GM12892 (cell line): ENCODE data around the gene MEA1.

ENCODE experiments used
- POLR2A ChIP-seq: IDR thresholded peaks from 2 replicates; pipeline ENCODE4 v1.6.1; 2011; ENCODE audit warnings: low read depth, low read length, control low read depth
- POLR2AphosphoS5 ChIP-seq: IDR thresholded peaks from 2 replicates; pipeline ENCODE4 v1.6.1; 2011; ENCODE audit warnings: low read depth, low read length, control low read depth
- TAF1 ChIP-seq: IDR thresholded peaks from 2 replicates; pipeline ENCODE4 v1.6.1; 2011; ENCODE audit warnings: low read depth, mild to moderate bottlenecking, control low read depth, low read length, borderline replicate concordance

DNA sequence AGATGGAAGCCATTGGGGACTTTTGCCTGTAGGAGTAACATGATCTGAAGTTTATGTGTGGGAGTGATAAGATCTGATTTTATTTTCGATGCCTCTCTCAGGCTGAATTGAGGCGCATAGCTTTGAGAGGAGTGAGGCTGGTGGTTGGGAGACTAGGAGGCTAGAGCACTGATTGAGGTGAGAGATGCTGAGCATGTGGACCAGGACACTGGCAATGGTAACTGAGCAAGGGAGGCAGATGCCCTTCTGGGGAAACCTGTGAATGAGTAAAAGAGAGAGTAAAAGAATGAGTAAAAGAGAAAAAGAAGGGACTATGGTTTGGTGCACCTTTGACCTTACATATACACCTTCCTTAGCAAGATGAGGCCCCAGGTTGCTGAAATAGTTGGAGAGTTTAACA, 10.7 kb upstream of the MEA1 start:
- TF ChIP-seq POLR2A (no peak), TAF1 (no peak), POLR2AphosphoS5 (no peak; the same call in 1 of the 2 replicates)
